Ishikawa (cell line): Measurements from ENCODE around the gene OPHN1.

Experiments
- CEBPB ChIP-seq: IDR thresholded peaks from 2 replicates; pipeline ENCODE4 v1.6.1; 2012
- CREB1 ChIP-seq: IDR thresholded peaks from 2 replicates; pipeline ENCODE4 v1.6.1; 2012; ENCODE audit warnings: low read depth
- EGR1 ChIP-seq: IDR thresholded peaks from 2 replicates; pipeline ENCODE4 v1.6.1; 2012
- EP300 ChIP-seq: IDR thresholded peaks from 2 replicates; pipeline ENCODE4 v1.6.1; 2012; ENCODE audit warnings: borderline replicate concordance
- NFIC ChIP-seq: IDR thresholded peaks from 2 replicates; pipeline ENCODE4 v1.6.1; 2012
- RAD21 ChIP-seq: IDR thresholded peaks from 2 replicates; pipeline ENCODE4 v1.6.1; 2012; ENCODE audit warnings: low read depth
- TAF1 ChIP-seq: IDR thresholded peaks from 2 replicates; pipeline ENCODE4 v1.6.1; 2012; ENCODE audit warnings: low read depth, mild to moderate bottlenecking
- TCF12 ChIP-seq: IDR thresholded peaks from 2 replicates; pipeline ENCODE4 v1.6.1; 2012; ENCODE audit warnings: low read depth
- TEAD4 ChIP-seq: IDR thresholded peaks from 2 replicates; pipeline ENCODE4 v1.6.1; 2012
- YY1 ChIP-seq: IDR thresholded peaks from 2 replicates; pipeline ENCODE4 v1.6.1; 2012; ENCODE audit warnings: low read depth
- TF ChIP-seq, protein P1 (sequence below): IDR thresholded peaks from 2 replicates; pipeline ENCODE4 v1.6.1; 2012
- TF ChIP-seq, protein P2 (sequence below): IDR thresholded peaks from 2 replicates; pipeline ENCODE4 v1.6.1; 2012; ENCODE audit warnings: low read depth, mild to moderate bottlenecking
- TF ChIP-seq, protein P3 (sequence below): IDR thresholded peaks from 2 replicates; pipeline ENCODE4 v1.6.1; 2012

DNA sequence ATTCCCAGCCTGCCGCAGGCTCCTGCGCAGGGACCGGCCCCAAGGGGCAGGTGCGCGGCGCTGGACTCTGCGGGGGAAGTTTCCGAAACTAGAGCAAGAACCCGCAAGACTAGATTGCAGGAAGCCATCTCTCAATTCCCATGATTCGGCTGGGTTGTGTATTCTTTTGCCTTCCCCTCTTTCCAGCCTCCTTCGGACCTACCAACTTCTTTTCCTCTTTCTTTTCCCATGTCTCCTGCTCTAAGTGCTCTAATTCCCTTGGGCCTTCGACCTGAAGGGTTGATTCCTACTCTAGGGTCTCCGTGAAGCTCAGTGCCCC is 645 bp upstream of the OPHN1 start:
- TF ChIP-seq YY1, result no peak
- no peak for TF ChIP-seq TCF12
- TF ChIP-seq CEBPB, result no peak
- TF ChIP-seq RAD21, result no peak
- TF ChIP-seq, protein P1, sequence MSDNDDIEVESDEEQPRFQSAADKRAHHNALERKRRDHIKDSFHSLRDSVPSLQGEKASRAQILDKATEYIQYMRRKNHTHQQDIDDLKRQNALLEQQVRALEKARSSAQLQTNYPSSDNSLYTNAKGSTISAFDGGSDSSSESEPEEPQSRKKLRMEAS, result no peak
- no peak for TF ChIP-seq TAF1
- no peak for TF ChIP-seq EP300
- TF ChIP-seq, protein P2, sequence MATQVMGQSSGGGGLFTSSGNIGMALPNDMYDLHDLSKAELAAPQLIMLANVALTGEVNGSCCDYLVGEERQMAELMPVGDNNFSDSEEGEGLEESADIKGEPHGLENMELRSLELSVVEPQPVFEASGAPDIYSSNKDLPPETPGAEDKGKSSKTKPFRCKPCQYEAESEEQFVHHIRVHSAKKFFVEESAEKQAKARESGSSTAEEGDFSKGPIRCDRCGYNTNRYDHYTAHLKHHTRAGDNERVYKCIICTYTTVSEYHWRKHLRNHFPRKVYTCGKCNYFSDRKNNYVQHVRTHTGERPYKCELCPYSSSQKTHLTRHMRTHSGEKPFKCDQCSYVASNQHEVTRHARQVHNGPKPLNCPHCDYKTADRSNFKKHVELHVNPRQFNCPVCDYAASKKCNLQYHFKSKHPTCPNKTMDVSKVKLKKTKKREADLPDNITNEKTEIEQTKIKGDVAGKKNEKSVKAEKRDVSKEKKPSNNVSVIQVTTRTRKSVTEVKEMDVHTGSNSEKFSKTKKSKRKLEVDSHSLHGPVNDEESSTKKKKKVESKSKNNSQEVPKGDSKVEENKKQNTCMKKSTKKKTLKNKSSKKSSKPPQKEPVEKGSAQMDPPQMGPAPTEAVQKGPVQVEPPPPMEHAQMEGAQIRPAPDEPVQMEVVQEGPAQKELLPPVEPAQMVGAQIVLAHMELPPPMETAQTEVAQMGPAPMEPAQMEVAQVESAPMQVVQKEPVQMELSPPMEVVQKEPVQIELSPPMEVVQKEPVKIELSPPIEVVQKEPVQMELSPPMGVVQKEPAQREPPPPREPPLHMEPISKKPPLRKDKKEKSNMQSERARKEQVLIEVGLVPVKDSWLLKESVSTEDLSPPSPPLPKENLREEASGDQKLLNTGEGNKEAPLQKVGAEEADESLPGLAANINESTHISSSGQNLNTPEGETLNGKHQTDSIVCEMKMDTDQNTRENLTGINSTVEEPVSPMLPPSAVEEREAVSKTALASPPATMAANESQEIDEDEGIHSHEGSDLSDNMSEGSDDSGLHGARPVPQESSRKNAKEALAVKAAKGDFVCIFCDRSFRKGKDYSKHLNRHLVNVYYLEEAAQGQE, result no peak
- no peak for TF ChIP-seq CREB1
- no peak for TF ChIP-seq NFIC
- TF ChIP-seq, protein P3, sequence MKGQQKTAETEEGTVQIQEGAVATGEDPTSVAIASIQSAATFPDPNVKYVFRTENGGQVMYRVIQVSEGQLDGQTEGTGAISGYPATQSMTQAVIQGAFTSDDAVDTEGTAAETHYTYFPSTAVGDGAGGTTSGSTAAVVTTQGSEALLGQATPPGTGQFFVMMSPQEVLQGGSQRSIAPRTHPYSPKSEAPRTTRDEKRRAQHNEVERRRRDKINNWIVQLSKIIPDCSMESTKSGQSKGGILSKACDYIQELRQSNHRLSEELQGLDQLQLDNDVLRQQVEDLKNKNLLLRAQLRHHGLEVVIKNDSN, result no peak
- no peak for TF ChIP-seq EGR1
- TF ChIP-seq TEAD4, result no peak
